Duodenal mucosa (tissue), 2 donors: ENCODE measurements around the gene SYAP1.
"Not testable (repeated sequence)": the region's sequence is repeated elsewhere in the genome, so short reads cannot be mapped to it uniquely, and the experiment has no call there.

Source experiments
- H3K27ac ChIP-seq: one replicate; pipeline ENCODE4 v1.7.0; 2013; ENCODE audit warnings: low read depth, low read length
- H3K27me3 ChIP-seq, 2 donors: one replicate each; pipeline ENCODE4 v1.7.0; 2013; ENCODE audit warnings: low read length in 2 of 2, control low read depth in 1 of 2; ENCODE audit not compliant: insufficient read depth in 2 of 2, control insufficient read depth in 1 of 2
- H3K36me3 ChIP-seq, 2 donors: one replicate each; pipeline ENCODE4 v1.7.0; 2013; ENCODE audit warnings: low read length in 2 of 2, control low read depth in 1 of 2; ENCODE audit not compliant: insufficient read depth in 2 of 2, control insufficient read depth in 1 of 2
- H3K4me1 ChIP-seq, 2 donors: one replicate each; pipeline ENCODE4 v1.7.0; 2013; ENCODE audit warnings: low read length in 2 of 2, control low read depth in 1 of 2; ENCODE audit not compliant: insufficient read depth in 2 of 2, control insufficient read depth in 1 of 2
- H3K4me3 ChIP-seq, 2 donors: one replicate each; pipeline ENCODE4 v1.7.0; 2013; ENCODE audit warnings: low read length in 2 of 2, low read depth in 1 of 2
- H3K9ac ChIP-seq, 2 donors: one replicate each; pipeline ENCODE4 v1.7.0; 2013; ENCODE audit warnings: low read length in 2 of 2, low read depth in 1 of 2
- H3K9me3 ChIP-seq, 2 donors: one replicate each; pipeline ENCODE4 v1.7.0; 2013; ENCODE audit warnings: low read length in 2 of 2, control low read depth in 1 of 2; ENCODE audit not compliant: control insufficient read depth in 1 of 2

Gene SYAP1

GRCh38 chrX:16702700-16703599, 16.5 kb upstream of the SYAP1 start:
- H3K36me3 ChIP-seq = peaks cover 0 to under 1% of the 10 kb centered on the region in 2 donors
- H3K9me3 ChIP-seq = no peaks in the 10 kb centered on the region
- H3K4me1 ChIP-seq = peaks cover 0 to 3% of the 10 kb centered on the region in 2 donors
- H3K9ac ChIP-seq = no peak overlapping the region
- H3K27me3 ChIP-seq = no peaks in the 10 kb centered on the region
- H3K4me3 ChIP-seq = no peak overlapping the region
- H3K27ac ChIP-seq = no peak overlapping the region

DNA sequence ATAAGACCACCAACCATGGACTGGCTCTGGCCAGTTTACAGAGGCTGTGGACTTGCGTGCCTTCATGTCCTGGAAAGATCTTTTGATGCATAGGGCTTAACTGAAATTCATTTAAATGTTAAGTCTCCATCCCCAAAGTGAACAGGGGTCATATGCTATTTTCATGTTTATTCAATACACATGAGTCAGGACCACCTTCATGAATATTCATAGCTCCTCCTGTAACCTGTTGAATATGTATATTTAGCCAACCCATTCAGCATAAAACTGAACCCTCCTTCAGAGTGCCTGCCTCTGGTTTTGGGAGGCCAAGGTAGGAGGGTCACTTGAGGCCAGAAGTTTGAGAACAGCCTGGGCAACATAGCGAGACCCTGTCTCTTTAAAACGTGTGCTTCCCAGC, 14.0 kb upstream of the SYAP1 start:
- H3K4me1 ChIP-seq = peaks cover 0 to 3% of the 10 kb centered on the region in 2 donors
- H3K36me3 ChIP-seq = no peaks in the 10 kb centered on the region
- H3K4me3 ChIP-seq = no peak overlapping the region
- no peak overlapping the region for H3K27ac ChIP-seq
- no peaks in the 10 kb centered on the region for H3K9me3 ChIP-seq
- H3K27me3 ChIP-seq = no peaks in the 10 kb centered on the region
- H3K9ac ChIP-seq = no peak overlapping the region

DNA sequence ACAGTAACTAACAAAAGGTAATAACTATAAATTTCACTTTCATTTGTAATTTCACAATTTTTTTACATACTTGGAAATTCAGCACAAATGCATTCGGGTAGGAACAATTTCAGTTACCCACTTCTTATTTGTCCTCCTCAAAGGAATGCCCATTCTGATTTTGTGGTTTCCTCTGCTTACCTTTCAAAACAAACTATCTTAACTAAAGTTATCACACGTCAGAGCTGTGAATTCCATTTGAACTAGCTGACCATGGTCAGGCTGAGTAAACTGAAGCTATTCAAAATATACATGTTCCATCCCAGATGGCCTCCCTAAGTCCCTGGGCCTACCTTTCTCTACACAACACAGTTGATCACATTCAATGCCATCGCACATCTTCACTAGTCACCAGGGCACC, 11.4 kb upstream of the SYAP1 start:
- no peaks in the 10 kb centered on the region for H3K9me3 ChIP-seq
- H3K4me1 ChIP-seq = peaks cover 1 to 4% of the 10 kb centered on the region in 2 donors
- no peaks in the 10 kb centered on the region for H3K27me3 ChIP-seq
- H3K27ac ChIP-seq = no peak overlapping the region
- no peak overlapping the region for H3K9ac ChIP-seq
- H3K4me3 ChIP-seq = no peak overlapping the region
- no peaks in the 10 kb centered on the region for H3K36me3 ChIP-seq

- Histone ChIP-seq H3K27ac (no peak overlapping the region), H3K9me3 (no peaks in the 10 kb centered on the region), H3K27me3 (no peaks in the 10 kb centered on the region)
These were observed 8.1 kb upstream of the SYAP1 start for GRCh38 chrX:16711219-16711811.

GRCh38 chrX:16711893-16712547, 7.4 kb upstream of the SYAP1 start:
- Histone ChIP-seq H3K36me3 (no peaks in the 10 kb centered on the region), H3K27ac (peak overlapping the region; percentile 32), H3K9ac (peak overlapping the region; percentile 68 to 84), H3K4me3 (peak overlapping the region; percentile 72 to 78), H3K9me3 (no peaks in the 10 kb centered on the region), H3K27me3 (no peaks in the 10 kb centered on the region), H3K4me1 (peaks cover 0 to 4% of the 10 kb centered on the region in 2 donors)

More at GRCh38 chrX:16711219-16711811, 8.1 kb upstream of the SYAP1 start:
- H3K4me1 ChIP-seq = peaks cover 0 to 4% of the 10 kb centered on the region in 2 donors
- no peaks in the 10 kb centered on the region for H3K36me3 ChIP-seq
- peak overlapping the region; percentile 72 to 78 for H3K4me3 ChIP-seq
- H3K9ac ChIP-seq = peak overlapping the region; percentile 68 to 84

- Histone ChIP-seq H3K9me3 (no peaks in the 10 kb centered on the region), H3K36me3 (no peaks in the 10 kb centered on the region), H3K4me1 (peaks cover 0 to 4% of the 10 kb centered on the region in 2 donors), H3K27me3 (no peaks in the 10 kb centered on the region), H3K4me3 (peak within 1 kb of the TSS; percentile 72 to 78), H3K9ac (peak within 1 kb of the TSS; percentile 68 to 84), H3K27ac (peak within 1 kb of the TSS; percentile 32)
These were observed 6.8 kb upstream of the SYAP1 start, which contains the start of gene CTPS2 for GRCh38 chrX:16712548-16713155. CTPS2 (minus strand) TSS chrX:16712669; CDS start chrX:16702902, 9,767 bp downstream.

DNA sequence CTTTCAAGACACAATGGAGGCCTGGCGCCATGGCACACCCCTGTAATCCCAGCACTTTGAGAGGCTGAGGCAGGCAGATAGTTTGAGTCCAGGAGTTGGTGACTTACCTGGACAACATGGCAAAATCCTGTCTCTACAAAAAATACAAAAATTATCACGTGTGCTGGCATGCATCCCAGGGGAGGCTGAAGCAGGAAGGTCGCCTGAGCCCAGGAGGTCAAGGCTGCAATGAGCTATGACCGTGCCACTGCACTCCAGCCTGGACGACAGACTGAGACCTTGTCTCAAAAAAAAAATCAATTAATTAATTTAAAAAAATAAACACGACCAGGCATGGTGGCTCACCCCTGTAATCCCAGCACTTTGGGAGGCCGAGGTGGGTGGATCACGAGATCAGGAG, 4.9 kb upstream of the SYAP1 start:
- Histone ChIP-seq H3K4me3 (no peak overlapping the region), H3K27ac (no peak overlapping the region), H3K36me3 (no peaks in the 10 kb centered on the region), H3K27me3 (no peaks in the 10 kb centered on the region), H3K4me1 (peaks cover 0 to 4% of the 10 kb centered on the region in 2 donors), H3K9me3 (no peaks in the 10 kb centered on the region), H3K9ac (no peak overlapping the region)

DNA sequence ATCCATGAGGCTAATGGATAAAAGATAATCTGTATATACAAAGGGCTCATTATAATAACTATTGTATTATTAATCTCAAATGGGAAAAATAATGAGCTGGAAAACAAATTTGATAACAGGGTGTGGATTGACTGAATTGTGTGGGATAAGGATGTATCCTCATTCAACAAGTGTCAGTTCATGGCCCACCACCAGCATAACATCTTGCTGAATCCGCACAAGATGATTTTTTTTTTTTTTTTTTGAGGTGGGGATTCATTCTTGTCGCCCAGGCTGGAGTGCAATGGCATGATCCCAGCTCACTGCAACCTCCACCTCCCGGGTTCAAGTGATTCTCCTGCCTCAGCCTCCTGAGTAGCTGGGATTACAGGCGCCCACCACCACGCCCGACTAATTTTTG, 3.8 kb upstream of the SYAP1 start:
- not testable (repeated sequence) for H3K4me1 ChIP-seq, H3K27ac ChIP-seq, H3K9ac ChIP-seq, H3K9me3 ChIP-seq, H3K36me3 ChIP-seq, H3K4me3 ChIP-seq, H3K27me3 ChIP-seq

- H3K4me1 ChIP-seq, H3K27me3 ChIP-seq, H3K9ac ChIP-seq, H3K9me3 ChIP-seq, H3K27ac ChIP-seq, H3K4me3 ChIP-seq, H3K36me3 ChIP-seq: not testable (repeated sequence)
These were observed 3.0 kb upstream of the SYAP1 start for GRCh38 chrX:16716451-16716850.
